ENCODE data around the gene PGM1.

DNA sequence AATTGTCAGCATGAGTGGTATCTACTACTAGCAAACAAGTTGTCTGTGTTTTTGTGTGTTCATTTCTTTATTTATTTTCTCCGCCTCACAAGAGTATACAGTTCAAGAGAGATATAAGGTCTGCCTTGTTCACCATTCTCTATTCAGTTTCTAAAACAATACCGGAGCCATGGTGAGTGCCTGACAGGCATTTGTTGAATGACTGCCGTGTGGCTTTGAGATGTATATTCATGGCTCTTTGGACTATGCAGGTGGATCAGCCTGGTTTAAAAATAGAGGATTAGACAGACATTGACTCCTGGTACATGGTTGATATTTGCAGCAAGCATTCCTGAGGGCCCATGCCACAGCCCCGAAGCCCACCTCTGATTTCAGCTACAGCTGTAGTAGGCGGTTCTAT lies 89.7 kb downstream of the PGM1 start:
- no peak for TF ChIP-seq BHLHE40 (IDR thresholded peaks at IDR 0.05; ENCODE audit: low read depth, low read length)
- no peak for TF ChIP-seq POLR2A (IDR thresholded peaks at IDR 0.05; ENCODE audit: low read depth, low read length)
- TF ChIP-seq, protein P1, sequence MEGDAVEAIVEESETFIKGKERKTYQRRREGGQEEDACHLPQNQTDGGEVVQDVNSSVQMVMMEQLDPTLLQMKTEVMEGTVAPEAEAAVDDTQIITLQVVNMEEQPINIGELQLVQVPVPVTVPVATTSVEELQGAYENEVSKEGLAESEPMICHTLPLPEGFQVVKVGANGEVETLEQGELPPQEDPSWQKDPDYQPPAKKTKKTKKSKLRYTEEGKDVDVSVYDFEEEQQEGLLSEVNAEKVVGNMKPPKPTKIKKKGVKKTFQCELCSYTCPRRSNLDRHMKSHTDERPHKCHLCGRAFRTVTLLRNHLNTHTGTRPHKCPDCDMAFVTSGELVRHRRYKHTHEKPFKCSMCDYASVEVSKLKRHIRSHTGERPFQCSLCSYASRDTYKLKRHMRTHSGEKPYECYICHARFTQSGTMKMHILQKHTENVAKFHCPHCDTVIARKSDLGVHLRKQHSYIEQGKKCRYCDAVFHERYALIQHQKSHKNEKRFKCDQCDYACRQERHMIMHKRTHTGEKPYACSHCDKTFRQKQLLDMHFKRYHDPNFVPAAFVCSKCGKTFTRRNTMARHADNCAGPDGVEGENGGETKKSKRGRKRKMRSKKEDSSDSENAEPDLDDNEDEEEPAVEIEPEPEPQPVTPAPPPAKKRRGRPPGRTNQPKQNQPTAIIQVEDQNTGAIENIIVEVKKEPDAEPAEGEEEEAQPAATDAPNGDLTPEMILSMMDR (conservative IDR thresholded peaks at IDR 0.05; ENCODE audit: low read depth, low read length), result no peak
- TF ChIP-seq RFX5 (IDR thresholded peaks at IDR 0.05; ENCODE audit: low read depth, low read length), result no peak
- TF ChIP-seq, protein P2, sequence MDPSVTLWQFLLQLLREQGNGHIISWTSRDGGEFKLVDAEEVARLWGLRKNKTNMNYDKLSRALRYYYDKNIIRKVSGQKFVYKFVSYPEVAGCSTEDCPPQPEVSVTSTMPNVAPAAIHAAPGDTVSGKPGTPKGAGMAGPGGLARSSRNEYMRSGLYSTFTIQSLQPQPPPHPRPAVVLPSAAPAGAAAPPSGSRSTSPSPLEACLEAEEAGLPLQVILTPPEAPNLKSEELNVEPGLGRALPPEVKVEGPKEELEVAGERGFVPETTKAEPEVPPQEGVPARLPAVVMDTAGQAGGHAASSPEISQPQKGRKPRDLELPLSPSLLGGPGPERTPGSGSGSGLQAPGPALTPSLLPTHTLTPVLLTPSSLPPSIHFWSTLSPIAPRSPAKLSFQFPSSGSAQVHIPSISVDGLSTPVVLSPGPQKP (IDR thresholded peaks at IDR 0.05; ENCODE audit: borderline replicate concordance, low read depth, low read length), result no peak
- TF ChIP-seq MAFK (IDR thresholded peaks at IDR 0.05; ENCODE audit: low read depth, low read length), result no peak
- no peak for TF ChIP-seq MXI1 (IDR thresholded peaks at IDR 0.05; ENCODE audit: borderline replicate concordance, low read depth, low read length)
- no peak for TF ChIP-seq SMC3 (IDR thresholded peaks at IDR 0.05; ENCODE audit: low read depth, low read length)
- TF ChIP-seq RCOR1 (IDR thresholded peaks at IDR 0.05; ENCODE audit: insufficient replicate concordance, low read length), result no peak
- TF ChIP-seq CEBPB (IDR thresholded peaks at IDR 0.05; ENCODE audit: low read depth, low read length), result no peak
- TF ChIP-seq MAZ (IDR thresholded peaks at IDR 0.05; ENCODE audit: borderline replicate concordance, low read depth, low read length), result no peak
- TF ChIP-seq RAD21 (IDR thresholded peaks at IDR 0.05; ENCODE audit: low read length), result no peak
- TF ChIP-seq USF2 (IDR thresholded peaks at IDR 0.05; ENCODE audit: low read depth, low read length), result no peak

Measured in IMR-90 (cell line).